Smooth muscle cell of trachea (primary cell): ENCODE data around the gene EMC7. TPM values are rescaled to one million over a fixed set of nuclear protein-coding genes. Genes with fewer than 3 reads are reported as not detected.

Experiments used
- total RNA-seq: library from RNA; depleted of rRNA; stranded (reverse); fragments of >200 nt; gene quantifications from 2 replicates; pipeline ENCODE4 v1.2.1, GENCODE V29; 2014

The EMC7 gene
- 30.3 and 42.9 TPM in 2 replicates for total RNA-seq

GRCh38 chr15:34101366-34102174, at the start of gene EMC7, which contains the start of gene PGBD4:
EMC7 (minus strand) TSS chr15:34101862; CDS start chr15:34101839, 23 bp downstream.
PGBD4 (plus strand) TSS chr15:34102083; CDS start chr15:34102532, 449 bp downstream.

GRCh38 chr15:34038871-34039789, 62.5 kb downstream of the EMC7 start, which contains the start of gene AVEN:
AVEN (minus strand) TSS chr15:34039204; CDS start chr15:34039046, 158 bp downstream.

Other genes starting within 250 kb of the EMC7 start
- under 0.01 and 0.15 TPM in 2 replicates for gene CHRM5, start 133.4 kb downstream of the EMC7 start, total RNA-seq
- 19.7 and 30.8 TPM in 2 replicates for gene AVEN, start 62.7 kb downstream of the EMC7 start, total RNA-seq
- gene PGBD4, start 221 bp upstream of the EMC7 start, total RNA-seq: 2.2 and 2.3 TPM in 2 replicates
- gene KATNBL1, start 108.2 kb upstream of the EMC7 start, total RNA-seq: 24.6 and 46.4 TPM in 2 replicates
- gene EMC4, start 123.2 kb upstream of the EMC7 start, total RNA-seq: 168 and 246 TPM in 2 replicates
- gene SLC12A6, start 235.9 kb upstream of the EMC7 start, total RNA-seq: 25.3 and 28.4 TPM in 2 replicates
- 143 and 257 TPM in 2 replicates for gene NOP10, start 241.3 kb upstream of the EMC7 start, total RNA-seq
- under 0.01 TPM in 1 of 2 replicates, not detected in the other for gene NUTM1, start 241.5 kb upstream of the EMC7 start, total RNA-seq